ENCODE results near the gene DPY19L3.

DNA sequence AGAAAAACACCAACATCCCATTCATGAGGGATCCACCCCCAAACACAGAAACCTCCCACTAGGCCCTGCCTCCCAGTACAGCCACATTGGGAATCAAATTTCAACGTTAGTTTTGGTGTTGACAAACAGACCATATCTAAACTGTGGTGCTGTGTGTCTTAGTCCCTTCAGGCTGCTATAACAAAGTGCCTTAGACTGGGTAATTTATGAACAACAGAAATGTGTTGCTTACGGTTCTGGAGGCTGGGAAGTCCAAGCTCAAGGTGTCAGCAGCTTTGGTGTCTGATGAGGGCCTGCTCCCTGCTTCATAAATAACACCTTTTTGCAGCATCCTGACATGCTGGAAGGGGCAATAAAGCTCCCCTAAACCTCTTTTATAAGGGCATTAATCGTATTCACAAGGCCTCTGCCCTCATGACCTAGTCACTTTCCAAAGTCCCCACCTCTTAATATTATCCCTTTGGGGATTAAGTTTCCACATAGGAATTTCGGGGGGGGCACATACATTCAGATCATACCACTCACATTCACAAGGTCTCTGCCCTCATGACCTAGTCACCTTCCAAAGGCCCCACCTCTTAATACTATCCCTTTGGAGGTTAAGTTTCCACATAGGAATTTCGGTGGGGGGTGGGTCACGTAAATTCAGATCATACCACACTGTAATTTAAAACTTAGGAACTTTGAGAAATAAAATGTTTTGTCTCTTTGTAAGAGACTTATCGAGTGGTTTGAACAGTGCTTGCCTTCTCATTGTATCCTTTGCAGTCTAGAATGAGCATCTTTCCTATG, 32.6 kb upstream of the DPY19L3 start:
- TF ChIP-seq EZH2 (IDR thresholded peaks at IDR 0.05; ENCODE audit: borderline replicate concordance, low read depth, low read length, severe bottlenecking): no peak
- TF ChIP-seq, protein P1, sequence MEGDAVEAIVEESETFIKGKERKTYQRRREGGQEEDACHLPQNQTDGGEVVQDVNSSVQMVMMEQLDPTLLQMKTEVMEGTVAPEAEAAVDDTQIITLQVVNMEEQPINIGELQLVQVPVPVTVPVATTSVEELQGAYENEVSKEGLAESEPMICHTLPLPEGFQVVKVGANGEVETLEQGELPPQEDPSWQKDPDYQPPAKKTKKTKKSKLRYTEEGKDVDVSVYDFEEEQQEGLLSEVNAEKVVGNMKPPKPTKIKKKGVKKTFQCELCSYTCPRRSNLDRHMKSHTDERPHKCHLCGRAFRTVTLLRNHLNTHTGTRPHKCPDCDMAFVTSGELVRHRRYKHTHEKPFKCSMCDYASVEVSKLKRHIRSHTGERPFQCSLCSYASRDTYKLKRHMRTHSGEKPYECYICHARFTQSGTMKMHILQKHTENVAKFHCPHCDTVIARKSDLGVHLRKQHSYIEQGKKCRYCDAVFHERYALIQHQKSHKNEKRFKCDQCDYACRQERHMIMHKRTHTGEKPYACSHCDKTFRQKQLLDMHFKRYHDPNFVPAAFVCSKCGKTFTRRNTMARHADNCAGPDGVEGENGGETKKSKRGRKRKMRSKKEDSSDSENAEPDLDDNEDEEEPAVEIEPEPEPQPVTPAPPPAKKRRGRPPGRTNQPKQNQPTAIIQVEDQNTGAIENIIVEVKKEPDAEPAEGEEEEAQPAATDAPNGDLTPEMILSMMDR (IDR thresholded peaks at IDR 0.05; ENCODE audit: borderline replicate concordance, extremely low read depth, low read length, poor library complexity, severe bottlenecking): no peak
